Measurements from ENCODE around the gene TRAPPC12.
A peak's percentile ranks its signal among the peaks of the same experiment; 100 is the strongest.

The TRAPPC12 gene

GRCh38 chr2:3379647-3380534, at the start of gene TRAPPC12:
TRAPPC12 (plus strand) TSS chr2:3379694; CDS start chr2:3387624, 7,930 bp downstream.
- DNase-seq: peak; percentile 95
- Mint-ChIP-seq H3K4me3 (peak within 1 kb of the TSS; percentile 99), H3K36me3 (ENCODE audit: low read depth) (peaks cover 62% of the 10 kb centered on the region), H3K9me3 (no peaks in the 10 kb centered on the region), H3K4me1 (ENCODE audit: low read depth) (peaks cover 54% of the 10 kb centered on the region), H3K27me3 (no peaks in the 10 kb centered on the region), H3K27ac (peak within 1 kb of the TSS; percentile 99)

GRCh38 chr2:3332133-3332532, 47.4 kb upstream of the TRAPPC12 start:
- peaks cover 2% of the 10 kb centered on the region for H3K4me1 Mint-ChIP-seq (ENCODE audit: low read depth)
- H3K4me3 Mint-ChIP-seq: no peak overlapping the region
- H3K27ac Mint-ChIP-seq: no peak overlapping the region
- no peaks in the 10 kb centered on the region for H3K27me3 Mint-ChIP-seq
- no peak for DNase-seq
- peaks cover 65% of the 10 kb centered on the region for H3K36me3 Mint-ChIP-seq (ENCODE audit: low read depth)
- H3K9me3 Mint-ChIP-seq: no peaks in the 10 kb centered on the region

- no peaks in the 10 kb centered on the region for H3K27me3 Mint-ChIP-seq
- DNase-seq: no peak
- H3K36me3 Mint-ChIP-seq (ENCODE audit: low read depth): peaks cover 73% of the 10 kb centered on the region
- H3K4me3 Mint-ChIP-seq: no peak overlapping the region
- no peaks in the 10 kb centered on the region for H3K9me3 Mint-ChIP-seq
- no peak overlapping the region for H3K27ac Mint-ChIP-seq
- H3K4me1 Mint-ChIP-seq (ENCODE audit: low read depth): no peaks in the 10 kb centered on the region
Measured at GRCh38 chr2:3334392-3335345, 44.8 kb upstream of the TRAPPC12 start.

GRCh38 chr2:3336844-3337243, 42.6 kb upstream of the TRAPPC12 start:
- H3K27me3 Mint-ChIP-seq: no peaks in the 10 kb centered on the region
- H3K9me3 Mint-ChIP-seq: no peaks in the 10 kb centered on the region
- H3K4me3 Mint-ChIP-seq: no peak overlapping the region
- no peak for DNase-seq
- no peaks in the 10 kb centered on the region for H3K4me1 Mint-ChIP-seq (ENCODE audit: low read depth)
- H3K36me3 Mint-ChIP-seq (ENCODE audit: low read depth): peaks cover 73% of the 10 kb centered on the region
- H3K27ac Mint-ChIP-seq: no peak overlapping the region

- DNase-seq: no peak
- Mint-ChIP-seq H3K36me3 (ENCODE audit: low read depth) (peaks cover 66% of the 10 kb centered on the region), H3K27ac (no peak overlapping the region), H3K27me3 (no peaks in the 10 kb centered on the region), H3K4me3 (no peak overlapping the region), H3K9me3 (no peaks in the 10 kb centered on the region), H3K4me1 (ENCODE audit: low read depth) (peaks cover 1% of the 10 kb centered on the region)
Measured at GRCh38 chr2:3338340-3338739, 41.2 kb upstream of the TRAPPC12 start.

- H3K36me3 Mint-ChIP-seq (ENCODE audit: low read depth): peaks cover 52% of the 10 kb centered on the region
- no peak for DNase-seq
- no peak overlapping the region for H3K27ac Mint-ChIP-seq
- no peaks in the 10 kb centered on the region for H3K27me3 Mint-ChIP-seq
- H3K9me3 Mint-ChIP-seq: no peaks in the 10 kb centered on the region
- H3K4me3 Mint-ChIP-seq: no peak overlapping the region
- H3K4me1 Mint-ChIP-seq (ENCODE audit: low read depth): peaks cover 1% of the 10 kb centered on the region
Measured at GRCh38 chr2:3340144-3340543, 39.4 kb upstream of the TRAPPC12 start.

- Mint-ChIP-seq H3K27me3 (no peaks in the 10 kb centered on the region), H3K36me3 (ENCODE audit: low read depth) (peaks cover 44% of the 10 kb centered on the region), H3K9me3 (no peaks in the 10 kb centered on the region), H3K4me3 (no peak overlapping the region), H3K27ac (no peak overlapping the region), H3K4me1 (ENCODE audit: low read depth) (peaks cover 1% of the 10 kb centered on the region)
- DNase-seq: no peak
Measured at GRCh38 chr2:3341336-3341735, 38.2 kb upstream of the TRAPPC12 start.

- Mint-ChIP-seq H3K27ac (no peak overlapping the region), H3K4me3 (no peak overlapping the region), H3K36me3 (ENCODE audit: low read depth) (peaks cover 50% of the 10 kb centered on the region), H3K4me1 (ENCODE audit: low read depth) (peaks cover 1% of the 10 kb centered on the region), H3K27me3 (no peaks in the 10 kb centered on the region), H3K9me3 (no peaks in the 10 kb centered on the region)
- no peak for DNase-seq
Measured at GRCh38 chr2:3342324-3342723, 37.2 kb upstream of the TRAPPC12 start.

GRCh38 chr2:3343012-3343411, 36.5 kb upstream of the TRAPPC12 start:
- peaks cover 1% of the 10 kb centered on the region for H3K4me1 Mint-ChIP-seq (ENCODE audit: low read depth)
- no peak for DNase-seq
- no peak overlapping the region for H3K4me3 Mint-ChIP-seq
- no peaks in the 10 kb centered on the region for H3K27me3 Mint-ChIP-seq
- peaks cover 51% of the 10 kb centered on the region for H3K36me3 Mint-ChIP-seq (ENCODE audit: low read depth)
- H3K27ac Mint-ChIP-seq: no peak overlapping the region
- H3K9me3 Mint-ChIP-seq: no peaks in the 10 kb centered on the region

- no peaks in the 10 kb centered on the region for H3K27me3 Mint-ChIP-seq
Measured at GRCh38 chr2:3344897-3345296, 34.6 kb upstream of the TRAPPC12 start.

GRCh38 chr2:3345621-3346020, 33.9 kb upstream of the TRAPPC12 start:
- DNase-seq: no peak
- H3K27ac Mint-ChIP-seq: no peak overlapping the region
- H3K36me3 Mint-ChIP-seq (ENCODE audit: low read depth): peaks cover 61% of the 10 kb centered on the region
- peaks cover 6% of the 10 kb centered on the region for H3K9me3 Mint-ChIP-seq
- H3K4me3 Mint-ChIP-seq: no peak overlapping the region
- H3K27me3 Mint-ChIP-seq: no peaks in the 10 kb centered on the region
- H3K4me1 Mint-ChIP-seq (ENCODE audit: low read depth): peaks cover 1% of the 10 kb centered on the region

More at GRCh38 chr2:3344897-3345296, 34.6 kb upstream of the TRAPPC12 start:
- Mint-ChIP-seq H3K4me3 (no peak overlapping the region), H3K4me1 (ENCODE audit: low read depth) (peaks cover 1% of the 10 kb centered on the region), H3K27ac (no peak overlapping the region), H3K9me3 (no peaks in the 10 kb centered on the region), H3K36me3 (ENCODE audit: low read depth) (peaks cover 59% of the 10 kb centered on the region)
- DNase-seq: no peak

GRCh38 chr2:3348767-3349166, 30.7 kb upstream of the TRAPPC12 start:
- Mint-ChIP-seq H3K36me3 (ENCODE audit: low read depth) (peaks cover 71% of the 10 kb centered on the region), H3K27ac (no peak overlapping the region), H3K9me3 (peaks cover 11% of the 10 kb centered on the region), H3K4me3 (no peak overlapping the region), H3K27me3 (no peaks in the 10 kb centered on the region), H3K4me1 (ENCODE audit: low read depth) (no peaks in the 10 kb centered on the region)
- DNase-seq: no peak

- peaks cover 75% of the 10 kb centered on the region for H3K36me3 Mint-ChIP-seq (ENCODE audit: low read depth)
- no peaks in the 10 kb centered on the region for H3K4me1 Mint-ChIP-seq (ENCODE audit: low read depth)
- peaks cover 11% of the 10 kb centered on the region for H3K9me3 Mint-ChIP-seq
- DNase-seq: no peak
- H3K27ac Mint-ChIP-seq: no peak overlapping the region
- no peak overlapping the region for H3K4me3 Mint-ChIP-seq
- H3K27me3 Mint-ChIP-seq: no peaks in the 10 kb centered on the region
Measured at GRCh38 chr2:3349211-3349693, 30.2 kb upstream of the TRAPPC12 start.

GRCh38 chr2:3354986-3355385, 24.5 kb upstream of the TRAPPC12 start:
- H3K27me3 Mint-ChIP-seq: no peaks in the 10 kb centered on the region
- H3K27ac Mint-ChIP-seq: no peak overlapping the region
- peaks cover 71% of the 10 kb centered on the region for H3K36me3 Mint-ChIP-seq (ENCODE audit: low read depth)
- peaks cover 14% of the 10 kb centered on the region for H3K4me1 Mint-ChIP-seq (ENCODE audit: low read depth)
- H3K4me3 Mint-ChIP-seq: no peak overlapping the region
- no peak for DNase-seq
- peaks cover 11% of the 10 kb centered on the region for H3K9me3 Mint-ChIP-seq

All from activated T-cell treated with anti-CD3 and anti-CD28 coated beads, Interleukin-2, amount 50 U/mL, for 24 hours (primary cell).